Stimulated activated naive CD8-positive, alpha-beta T cell treated with anti-CD3 and anti-CD28 coated beads, Interleukin-15, Interleukin-2, amounts not matched to agents 100 U/mL and 50 U/mL, for 24 hours (primary cell): ENCODE data around the gene SHROOM3.

Experiments used
- ATAC-seq: fragments of 150-1000 bp; cut with Tn5 transposase; one replicate; pipeline ENCODE4 v1.10.0; 2021
- DNase-seq: peaks from one replicate; pipeline ENCODE4 v3.0.0; 2021

Gene SHROOM3

GRCh38 chr4:76781698-76782595 is 346.9 kb downstream of the SHROOM3 start:
- ATAC-seq (no peak), DNase-seq (no peak)

GRCh38 chr4:76782837-76783236 is 347.8 kb downstream of the SHROOM3 start:
- ATAC-seq (no peak), DNase-seq (no peak)

- DNase-seq (no peak), ATAC-seq (no peak)
Measured at GRCh38 chr4:76783836-76784235, 348.8 kb downstream of the SHROOM3 start.

GRCh38 chr4:76784237-76784636 is 349.2 kb downstream of the SHROOM3 start:
- no peak for DNase-seq
- ATAC-seq: no peak

GRCh38 chr4:76787898-76788297 is 352.9 kb downstream of the SHROOM3 start:
- peak; percentile 49 for ATAC-seq
- DNase-seq: no peak

- DNase-seq: no peak
Measured at GRCh38 chr4:76790377-76790776, 355.3 kb downstream of the SHROOM3 start.

GRCh38 chr4:76791479-76791878 is 356.4 kb downstream of the SHROOM3 start:
- DNase-seq: no peak

More at GRCh38 chr4:76790377-76790776, 355.3 kb downstream of the SHROOM3 start:
- no peak for ATAC-seq

GRCh38 chr4:76792418-76792817 is 357.4 kb downstream of the SHROOM3 start:
- no peak for DNase-seq
- no peak for ATAC-seq

More at GRCh38 chr4:76791479-76791878, 356.4 kb downstream of the SHROOM3 start:
- ATAC-seq: no peak

GRCh38 chr4:76795243-76795642 is 360.2 kb downstream of the SHROOM3 start:
- ATAC-seq: no peak
- no peak for DNase-seq

- ATAC-seq (no peak), DNase-seq (no peak)
Measured at GRCh38 chr4:76799140-76799539, 364.1 kb downstream of the SHROOM3 start.

GRCh38 chr4:76799718-76800117 is 364.7 kb downstream of the SHROOM3 start:
- ATAC-seq: no peak
- no peak for DNase-seq

GRCh38 chr4:76800902-76801301 is 365.9 kb downstream of the SHROOM3 start:
- ATAC-seq: no peak
- no peak for DNase-seq

- ATAC-seq (no peak), DNase-seq (no peak)
Measured at GRCh38 chr4:76801621-76802235, 366.7 kb downstream of the SHROOM3 start.

GRCh38 chr4:76802236-76803021 is 367.4 kb downstream of the SHROOM3 start:
- no peak for ATAC-seq
- no peak for DNase-seq

GRCh38 chr4:76803522-76803921 is 368.5 kb downstream of the SHROOM3 start:
- ATAC-seq: no peak
- no peak for DNase-seq

GRCh38 chr4:76804096-76804495 is 369.1 kb downstream of the SHROOM3 start:
- DNase-seq (no peak), ATAC-seq (no peak)

GRCh38 chr4:76806346-76806745 is 371.3 kb downstream of the SHROOM3 start:
- ATAC-seq: no peak
- no peak for DNase-seq

GRCh38 chr4:76806757-76807156 is 371.7 kb downstream of the SHROOM3 start:
- no peak for ATAC-seq

GRCh38 chr4:76809594-76810305 is 374.7 kb downstream of the SHROOM3 start:
- ATAC-seq (no peak), DNase-seq (no peak)

More at GRCh38 chr4:76806757-76807156, 371.7 kb downstream of the SHROOM3 start:
- DNase-seq: no peak

GRCh38 chr4:76811604-76812412 is 376.8 kb downstream of the SHROOM3 start:
- DNase-seq (no peak), ATAC-seq (no peak)

GRCh38 chr4:76813070-76813469 is 378.0 kb downstream of the SHROOM3 start:
- ATAC-seq (no peak), DNase-seq (no peak)
